HG03521 (cell line): ENCODE measurements around the gene SLC12A7.
"Not testable (repeated sequence)": the region's sequence is repeated elsewhere in the genome, so short reads cannot be mapped to it uniquely, and the experiment has no call there.

Source experiments
- ATAC-seq: cut with Tn5 transposase; IDR thresholded peaks from one replicate; pipeline ENCODE4 v1.9.1; 2021; ENCODE audit warnings: mild to moderate bottlenecking, moderate library complexity; ENCODE audit not compliant: unreplicated experiment

The SLC12A7 gene

DNA sequence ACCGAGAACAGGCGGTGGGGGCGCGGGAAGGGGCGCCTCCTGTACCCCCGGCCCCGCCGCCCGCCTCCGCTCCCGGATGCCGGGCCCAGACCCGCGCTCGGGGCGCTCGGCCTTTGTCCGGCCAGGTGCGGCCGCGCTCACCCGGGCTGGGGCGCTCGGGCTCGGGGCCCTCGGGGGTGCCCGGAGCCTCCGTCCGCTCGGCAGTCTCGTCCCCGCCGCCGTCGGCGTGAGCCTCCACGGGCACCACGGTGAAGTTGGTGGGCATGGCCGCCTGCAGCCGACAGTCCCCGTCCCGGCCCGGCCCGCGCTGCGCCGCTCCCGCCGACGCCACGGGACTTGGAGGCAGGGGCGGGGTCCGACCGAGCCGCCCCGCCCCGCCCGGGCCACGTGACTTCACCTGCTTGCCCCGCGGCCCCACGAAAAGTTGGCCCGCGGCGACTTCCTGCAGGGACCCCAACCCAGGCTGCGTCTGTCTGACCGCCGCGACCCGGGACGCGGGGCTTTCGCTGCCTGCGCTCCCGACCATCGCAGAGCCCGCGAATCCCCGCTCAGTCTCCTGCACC is at the start of gene SLC12A7:
Gene SLC12A7 (minus strand): TSS at position 337 of the 563 bp plus-strand sequence. CDS start 72 bp downstream, at position 265.
- ATAC-seq: peak; percentile 40

DNA sequence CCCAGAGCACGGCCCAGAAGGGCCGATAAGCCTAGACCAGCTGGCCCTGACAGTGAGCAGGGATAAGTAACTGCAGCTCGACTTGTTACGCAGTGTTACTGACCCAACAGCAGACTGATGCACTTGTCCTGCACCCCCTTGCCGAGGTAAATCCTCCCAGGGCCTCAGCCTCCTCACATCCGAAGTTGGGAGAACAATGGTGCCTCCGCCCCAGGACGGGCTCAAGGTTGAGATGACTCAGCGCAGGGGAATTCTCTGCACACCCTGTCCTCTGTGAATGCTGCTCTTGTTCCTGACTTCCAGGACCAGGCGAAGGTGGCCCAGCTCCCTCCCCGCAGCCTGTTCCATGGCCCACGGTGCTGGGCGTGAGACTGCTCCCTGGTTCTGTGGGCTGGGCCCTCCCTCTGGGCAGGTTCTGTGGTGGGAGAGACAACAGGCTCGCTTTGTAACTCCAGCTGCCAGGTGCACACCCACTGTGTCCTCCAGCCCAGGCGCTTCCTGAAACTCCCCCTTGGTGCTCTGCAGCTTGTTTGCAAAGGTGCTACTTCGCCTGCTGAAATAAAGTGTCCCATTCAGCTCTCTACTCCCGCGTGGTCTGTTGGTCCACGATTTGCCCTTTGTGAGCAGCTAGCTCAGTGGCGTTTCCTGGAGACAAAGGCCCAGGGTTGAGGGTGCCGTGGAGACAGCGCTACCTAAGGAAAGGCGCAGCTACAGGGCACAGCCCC is 49.4 kb upstream of the SLC12A7 start:
- ATAC-seq: no peak

DNA sequence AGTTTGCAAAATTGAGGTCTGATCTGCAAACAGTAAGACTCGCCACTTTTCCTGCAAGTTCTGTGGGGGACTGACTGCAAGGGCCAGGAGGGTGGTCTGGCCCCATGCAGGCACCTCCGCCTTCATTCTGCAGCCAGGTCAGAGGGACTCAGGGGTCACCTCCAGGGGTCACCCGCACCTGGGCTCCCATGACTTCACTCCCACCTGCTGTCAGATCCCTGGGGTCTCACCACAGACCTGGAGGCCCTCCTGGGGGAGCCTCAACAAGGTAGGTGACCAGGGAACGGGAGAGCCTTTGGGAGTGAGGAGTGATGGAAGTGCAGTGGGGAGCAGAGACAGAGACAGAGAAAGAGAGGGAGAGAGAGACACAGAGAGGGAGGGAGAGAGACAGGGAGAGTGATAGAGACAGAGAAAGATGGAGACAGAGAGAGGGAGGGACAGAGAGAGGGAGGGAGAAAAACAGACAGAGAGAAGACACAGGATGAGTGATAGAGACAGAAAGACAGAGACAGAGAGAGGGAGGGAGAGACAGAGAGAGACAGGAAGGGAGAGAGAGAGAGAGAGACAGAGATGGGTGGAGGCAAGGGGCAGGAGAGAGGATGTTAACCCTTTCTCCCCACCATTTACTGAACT is 48.0 kb upstream of the SLC12A7 start:
- ATAC-seq: no peak

DNA sequence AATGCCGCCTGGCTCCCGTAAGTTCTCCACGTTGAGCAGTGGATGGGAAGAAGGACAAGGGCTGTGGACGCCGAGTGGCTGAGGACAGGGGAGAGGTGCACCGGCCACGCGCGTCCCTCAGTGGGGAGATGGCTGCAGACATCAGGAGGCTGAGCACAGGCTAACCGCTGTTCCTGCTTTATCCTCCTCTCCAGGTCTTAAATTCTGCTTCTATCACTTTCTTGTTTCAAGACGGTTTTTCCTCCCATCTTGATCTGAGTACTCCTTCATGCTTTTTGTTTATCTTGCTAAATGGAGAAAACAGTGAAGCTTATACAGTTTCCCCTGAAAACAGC is 47.4 kb upstream of the SLC12A7 start:
- no peak for ATAC-seq

DNA sequence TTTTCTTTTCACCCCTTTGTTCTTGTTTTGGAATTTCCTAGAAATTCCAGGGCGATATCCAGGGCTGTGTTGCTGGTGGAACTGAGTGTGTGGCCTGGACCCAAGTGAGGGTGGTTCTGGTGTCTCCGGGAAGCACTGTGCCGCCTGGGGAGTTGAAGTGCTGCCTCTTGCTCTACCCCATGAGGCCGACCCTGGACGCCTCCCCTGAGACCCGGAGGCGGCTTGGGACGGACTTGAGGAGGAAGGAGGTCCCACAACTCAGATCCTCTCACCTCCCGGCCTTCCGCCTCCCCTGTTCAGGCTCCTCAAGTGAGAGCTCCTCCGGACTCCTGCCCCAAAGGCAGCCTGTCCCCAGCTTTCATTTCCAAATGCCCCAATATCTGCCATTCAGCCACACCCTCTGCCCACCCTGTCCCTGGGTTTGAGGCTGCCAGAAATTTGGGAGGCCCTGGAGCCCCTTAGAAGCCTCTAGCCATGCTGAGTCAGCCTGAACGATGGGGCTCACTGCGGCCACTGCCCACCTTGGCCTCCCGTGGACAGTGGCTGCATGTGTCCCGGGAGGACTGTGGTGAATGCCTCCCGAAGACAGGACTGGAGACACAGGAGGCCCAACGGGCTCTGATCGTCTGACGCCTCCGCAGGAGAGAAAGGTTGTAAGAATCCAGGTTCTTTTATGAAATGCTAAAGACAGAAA is 46.9 kb upstream of the SLC12A7 start:
- ATAC-seq: no peak

DNA sequence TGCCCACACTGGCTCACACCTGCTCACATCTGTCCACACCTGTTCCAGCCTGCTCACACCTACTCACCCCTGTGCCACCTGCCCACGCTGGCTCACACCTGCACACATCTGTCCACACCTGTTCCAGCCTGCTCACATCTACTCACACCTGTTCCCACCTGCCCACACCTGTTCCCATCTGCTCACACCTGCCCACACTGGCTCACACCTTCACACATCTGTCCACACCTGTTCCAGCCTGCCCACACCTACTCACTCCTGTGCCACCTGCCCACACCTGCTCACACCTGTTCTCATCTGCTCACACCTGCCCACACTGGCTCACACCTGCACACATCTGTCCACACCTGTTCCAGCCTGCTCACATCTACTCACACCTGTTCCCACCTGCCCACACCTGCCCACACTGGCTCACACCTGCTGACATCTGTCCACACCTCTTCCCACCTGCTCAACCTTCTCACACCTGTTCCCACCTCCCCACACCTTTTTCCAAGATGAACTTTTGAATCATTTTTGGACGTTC is 45.7 kb upstream of the SLC12A7 start:
- ATAC-seq: not testable (repeated sequence)

DNA sequence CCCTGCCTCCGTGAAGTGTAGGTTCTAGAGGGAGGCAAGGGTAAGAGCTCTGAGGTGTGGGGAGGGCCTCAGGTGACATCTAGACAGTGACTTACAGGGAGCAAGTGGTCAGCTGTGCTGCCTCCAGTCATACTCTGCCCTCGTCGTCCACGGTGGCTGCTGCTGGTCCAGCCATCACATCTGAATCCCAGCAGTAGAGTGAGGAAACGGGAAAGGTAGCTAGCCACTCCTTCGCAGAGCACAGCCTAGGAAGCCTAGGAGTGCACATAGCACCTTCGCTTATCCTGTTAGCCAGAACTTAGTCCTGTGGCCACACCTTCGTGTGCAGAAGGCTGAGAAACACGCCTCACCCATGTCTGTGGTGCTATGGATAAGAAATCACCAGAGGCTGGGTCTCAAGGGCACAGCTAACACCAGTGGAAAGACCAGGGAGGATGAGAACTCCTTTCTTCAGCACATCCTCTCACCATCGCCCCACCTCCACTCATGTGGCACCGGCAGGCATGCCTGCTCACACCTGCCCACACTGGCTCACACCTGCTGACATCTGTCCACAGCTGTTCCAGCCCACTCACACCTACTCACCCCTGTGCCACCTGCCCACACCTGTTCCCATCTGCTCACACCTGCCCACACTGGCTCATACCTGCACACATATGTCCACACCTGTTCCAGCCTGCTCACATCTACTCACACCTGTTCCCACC is 45.0 kb upstream of the SLC12A7 start:
- ATAC-seq: no peak

DNA sequence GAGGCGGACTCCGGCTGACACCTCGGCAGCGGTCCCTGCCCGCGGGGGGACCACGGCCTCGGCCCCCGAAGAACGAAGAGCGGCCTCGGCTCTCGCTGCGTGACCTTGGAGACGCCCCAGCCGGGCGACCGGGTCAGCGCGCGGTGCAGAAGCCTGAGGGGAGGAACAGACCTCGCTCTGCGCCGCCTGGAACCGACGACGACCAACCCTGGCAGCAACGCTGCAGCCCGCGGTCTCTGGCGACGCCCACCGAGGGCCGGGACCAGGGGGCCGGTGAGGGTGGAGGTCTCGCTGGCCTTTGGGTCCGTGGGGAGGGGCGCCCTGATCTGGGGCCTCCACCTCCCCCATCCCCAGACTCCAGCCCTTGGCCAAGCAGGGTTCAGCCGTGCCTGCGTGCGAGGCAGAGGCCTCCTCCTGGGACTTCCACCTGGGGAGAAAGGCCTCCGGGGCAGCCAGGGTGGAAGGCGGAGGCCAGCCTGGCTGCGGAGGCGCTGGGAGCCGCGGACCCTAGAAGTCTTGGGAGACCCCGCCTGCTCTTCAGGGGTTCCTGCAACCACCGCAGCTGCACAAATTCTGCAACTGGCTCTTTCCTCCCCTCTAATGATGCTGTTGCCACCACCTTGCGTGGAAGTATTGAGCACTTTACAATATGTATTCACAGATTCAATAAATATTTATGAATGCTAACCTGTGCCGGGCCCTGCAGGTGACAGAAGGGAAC is 44.3 kb upstream of the SLC12A7 start:
- ATAC-seq: no peak

DNA sequence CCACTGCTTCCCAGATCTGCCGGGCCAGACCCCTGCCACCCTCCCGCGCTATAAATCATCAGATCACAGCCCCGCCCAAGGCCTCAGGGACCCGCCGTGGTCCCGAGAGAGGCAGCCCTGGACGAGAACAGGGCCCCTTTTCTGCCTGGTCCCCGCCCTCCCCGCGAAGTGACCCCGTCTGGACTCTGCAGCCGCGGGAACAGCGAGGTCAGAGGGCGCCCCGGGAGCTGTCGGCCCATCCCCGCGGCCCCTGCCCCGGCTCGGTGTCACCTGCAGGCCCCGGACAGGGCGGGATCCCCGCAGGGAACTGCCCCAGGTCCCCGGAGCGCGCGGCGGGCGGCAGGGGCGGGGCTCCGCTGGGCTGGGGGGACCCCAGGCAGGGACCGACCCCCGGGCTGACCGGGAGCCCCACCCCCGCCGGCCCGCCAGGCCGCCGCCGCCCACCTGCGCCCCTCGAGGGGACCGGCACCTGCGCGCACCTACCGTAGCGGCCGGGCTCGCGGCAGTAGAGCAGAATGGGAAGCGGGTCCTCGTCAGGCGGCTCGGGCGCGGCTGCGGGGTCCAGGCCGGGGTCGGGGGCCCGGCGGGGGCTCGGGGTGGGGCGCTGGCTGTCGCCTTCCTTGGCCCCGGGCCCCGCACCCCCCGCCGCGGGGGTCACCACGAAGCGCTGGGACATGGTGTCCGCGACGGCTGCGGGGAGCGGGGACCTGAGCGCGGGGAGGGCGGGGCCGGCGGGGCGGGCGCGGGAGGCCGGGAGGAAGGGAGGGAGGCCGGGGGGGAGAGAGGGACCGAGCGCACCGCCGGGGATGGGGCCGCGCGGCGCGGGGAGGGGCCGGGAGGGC is 43.5 kb upstream of the SLC12A7 start:
- ATAC-seq: no peak

DNA sequence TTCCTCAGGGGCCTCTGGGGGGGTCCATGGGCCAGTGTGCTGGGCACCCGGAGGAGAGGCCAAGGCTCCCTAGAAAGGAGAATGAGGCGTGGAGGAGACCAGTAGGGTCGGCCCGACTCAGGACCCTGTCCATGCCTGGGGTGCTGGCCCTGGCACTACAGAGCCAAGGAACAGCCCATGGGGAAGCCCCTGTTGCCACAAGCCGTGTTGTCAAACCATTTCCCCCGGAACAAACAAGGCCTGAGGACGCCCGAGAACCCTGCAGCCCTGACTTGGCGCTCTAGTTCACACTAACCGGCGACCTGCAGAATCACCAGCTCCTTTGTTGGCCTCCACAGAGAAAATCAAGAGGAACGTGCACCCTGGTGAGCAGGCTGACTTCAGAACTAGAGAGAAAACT is 41.6 kb upstream of the SLC12A7 start:
- ATAC-seq: no peak

DNA sequence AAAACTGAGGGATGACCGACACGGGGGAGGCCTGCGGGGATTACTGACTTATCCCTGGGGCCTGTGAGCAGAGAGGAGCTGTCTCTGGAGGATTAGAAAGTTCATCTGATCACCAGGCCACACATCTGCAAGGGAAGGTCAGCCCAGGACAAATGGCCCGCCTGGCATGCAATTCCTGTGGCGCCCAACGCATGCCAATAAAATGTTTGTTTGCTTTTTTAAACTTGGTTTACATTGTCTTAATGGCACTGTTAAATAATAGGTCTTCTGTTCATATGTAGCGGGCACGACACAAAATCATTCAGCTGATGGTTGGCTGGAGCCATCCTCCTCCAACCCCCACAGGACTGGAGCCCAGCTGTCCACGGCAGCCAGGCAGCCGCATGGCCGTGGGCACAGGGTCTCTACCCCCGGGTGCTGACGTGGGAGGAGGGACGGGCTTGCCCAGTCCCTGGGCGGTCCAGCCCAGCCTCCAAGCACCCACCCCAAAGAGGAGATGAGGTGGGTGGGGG is 41.0 kb upstream of the SLC12A7 start:
- no peak for ATAC-seq

DNA sequence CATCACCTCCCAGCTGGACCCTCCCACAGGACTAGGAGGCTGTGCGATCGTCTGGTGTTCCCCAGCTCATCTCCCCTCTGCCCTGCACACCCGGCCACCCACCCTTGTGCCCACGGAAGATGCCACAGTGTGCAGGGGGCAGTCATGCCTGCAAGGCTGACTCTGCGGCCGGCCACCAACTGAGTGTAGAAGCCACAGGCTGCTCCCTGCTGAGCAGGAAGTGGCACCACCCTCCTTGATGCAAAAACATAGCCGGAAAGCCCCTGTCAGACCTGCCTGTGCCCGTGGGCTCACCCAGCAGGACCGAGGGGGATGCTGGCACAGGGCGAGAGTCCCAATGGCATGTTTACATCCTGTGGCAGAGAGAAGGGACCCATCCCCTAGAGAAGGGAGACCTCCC is 40.3 kb upstream of the SLC12A7 start:
- no peak for ATAC-seq

DNA sequence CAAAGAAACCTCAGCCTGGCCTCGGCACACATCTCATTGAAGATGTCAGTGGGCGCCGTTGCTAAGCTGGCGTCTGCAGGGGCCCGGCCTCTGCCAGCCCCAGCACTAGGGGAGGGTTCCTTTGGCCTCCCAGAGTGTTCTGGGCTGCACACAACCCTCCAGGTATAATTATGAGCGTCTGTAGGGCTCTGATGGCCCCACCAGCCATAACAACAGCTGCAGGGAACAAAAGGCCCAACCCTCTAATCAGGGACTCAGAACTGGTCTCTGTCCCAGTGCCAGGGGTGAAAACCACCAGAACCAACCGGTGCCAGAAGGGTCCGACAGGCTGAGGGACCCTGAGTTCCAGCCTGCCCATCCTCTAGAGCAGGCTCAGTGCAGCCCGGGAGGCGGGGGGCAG is 39.5 kb upstream of the SLC12A7 start:
- no peak for ATAC-seq

DNA sequence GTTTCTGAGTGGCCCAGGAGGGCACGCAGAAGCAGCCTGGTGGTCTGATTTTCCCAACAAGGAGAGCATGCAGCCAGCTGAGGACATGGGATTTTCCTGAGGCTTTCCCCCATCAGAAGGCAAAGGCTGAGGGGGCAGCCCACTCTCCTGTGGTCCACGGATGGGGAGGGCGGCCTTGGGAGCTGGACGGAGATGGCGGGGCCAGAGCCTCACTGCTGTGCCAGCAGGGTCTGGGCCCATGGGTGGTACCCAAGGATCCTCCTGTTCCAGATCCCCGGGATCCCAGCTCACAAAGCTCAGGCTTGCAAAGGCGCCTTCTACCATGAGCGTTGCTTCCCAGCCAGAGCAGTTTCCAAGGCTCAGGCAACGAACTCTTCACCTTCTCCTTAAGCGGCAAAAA is 39.0 kb upstream of the SLC12A7 start:
- no peak for ATAC-seq

DNA sequence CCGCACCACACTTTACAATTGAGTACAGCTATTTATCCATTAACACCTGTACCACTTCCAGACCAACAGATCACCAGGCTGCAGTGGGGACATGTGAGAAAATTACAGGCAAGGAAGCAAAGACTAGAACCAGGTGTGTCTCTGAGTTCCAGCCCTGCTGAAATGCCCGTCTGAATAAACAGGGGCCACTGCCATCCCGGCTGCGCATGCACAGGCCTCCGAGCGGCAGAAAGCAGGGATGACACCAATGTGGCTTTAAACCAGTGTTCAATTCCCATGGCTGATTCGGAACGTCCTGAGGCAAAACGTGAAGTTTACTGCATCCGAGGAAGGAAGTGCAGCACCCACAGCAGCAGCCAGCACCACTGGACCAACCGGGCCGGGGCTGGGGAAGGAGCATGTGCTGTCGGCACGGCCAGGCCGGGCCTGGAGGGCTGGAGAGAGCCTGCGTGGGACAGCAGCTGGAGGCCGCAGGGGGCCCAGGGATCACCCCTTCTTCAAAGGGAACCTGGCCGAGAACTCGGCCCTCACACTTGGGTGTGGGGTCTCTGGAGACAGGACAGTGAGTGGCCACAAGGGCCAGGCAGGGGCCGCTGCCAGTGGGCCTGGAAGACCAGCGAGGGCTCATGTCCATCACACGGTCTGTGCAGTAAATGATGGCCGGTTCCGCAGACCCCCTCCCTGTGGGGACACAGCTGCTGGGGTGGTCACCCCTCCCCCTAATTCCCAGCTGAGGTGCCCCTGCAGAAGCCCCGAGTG is 33.0 kb upstream of the SLC12A7 start:
- ATAC-seq: no peak

DNA sequence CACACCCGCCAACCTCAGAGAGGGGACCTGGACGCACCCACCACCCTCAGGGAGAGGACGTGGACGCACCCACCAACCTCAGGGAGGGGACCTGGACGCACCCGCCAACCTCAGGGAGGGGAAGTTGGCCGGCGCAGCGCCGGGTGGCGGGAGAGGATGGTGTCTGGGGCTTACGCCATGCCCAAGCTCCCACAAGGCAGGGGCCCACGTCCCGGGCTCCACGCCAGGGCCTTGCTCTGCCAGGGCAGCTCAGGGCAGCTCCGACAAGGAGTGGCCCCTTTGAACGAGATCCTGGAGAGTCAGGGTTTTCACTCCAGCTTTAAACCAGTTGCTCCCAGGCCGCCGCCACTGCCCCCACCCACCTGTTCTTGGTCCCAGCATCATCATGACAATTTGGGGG is 32.2 kb upstream of the SLC12A7 start:
- no peak for ATAC-seq

DNA sequence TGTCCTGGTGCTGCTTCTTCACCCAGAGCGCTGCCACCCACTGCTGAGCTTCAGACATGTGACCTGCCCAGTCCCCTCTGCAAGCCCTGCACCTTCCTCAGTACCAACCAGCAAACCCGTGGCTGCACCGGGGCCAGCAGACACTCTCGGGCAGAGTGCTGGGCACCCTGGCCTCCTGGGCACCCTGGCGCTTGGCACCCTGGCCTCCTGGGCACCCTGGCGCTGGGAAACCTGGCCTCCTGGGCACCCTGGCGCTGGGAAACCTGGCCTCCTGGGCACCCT is 31.7 kb upstream of the SLC12A7 start:
- ATAC-seq: no peak

DNA sequence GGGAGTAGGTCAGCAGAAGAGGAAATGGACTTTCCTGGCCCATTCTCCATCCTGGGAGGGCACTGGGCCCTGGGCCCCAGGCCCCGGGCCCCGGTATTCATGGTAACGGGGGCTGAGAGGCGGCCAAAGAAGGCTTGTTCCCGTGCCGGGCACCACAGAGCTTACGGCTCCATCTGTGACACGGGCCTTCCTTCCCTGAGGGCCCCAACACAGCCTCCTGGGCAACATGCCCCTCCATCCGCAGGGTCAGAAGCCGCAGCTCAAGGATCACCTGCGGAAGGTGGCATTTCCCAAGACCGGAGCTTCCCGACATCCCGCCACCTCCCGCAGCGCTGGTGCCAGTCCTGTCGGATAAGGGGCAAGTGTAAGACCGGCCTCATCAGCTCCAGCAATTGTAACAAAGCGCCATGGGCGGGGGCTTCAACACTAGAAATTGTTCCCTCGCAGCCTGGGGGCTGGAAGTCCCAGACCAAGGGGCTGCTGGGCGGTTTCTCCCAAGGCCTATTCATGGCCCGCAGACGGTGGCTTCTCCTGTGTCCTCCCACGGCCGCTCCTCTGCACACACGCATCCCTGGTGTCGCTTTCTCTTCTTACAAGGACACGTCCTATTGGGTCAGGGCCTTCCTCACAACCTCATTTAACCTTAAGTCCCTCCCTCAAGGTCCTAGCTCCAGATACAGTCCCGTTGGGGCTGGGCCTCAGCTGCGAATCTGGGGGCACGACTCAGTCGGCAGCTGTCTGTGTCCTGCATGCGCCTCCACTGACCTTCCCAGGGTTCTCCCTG is 31.2 kb upstream of the SLC12A7 start:
- ATAC-seq: no peak
